Neuron (in vitro differentiated cells): ENCODE results near the gene DAD1.
"Not testable (repeated sequence)": the region's sequence is repeated elsewhere in the genome, so short reads cannot be mapped to it uniquely, and the experiment has no call there.

Source experiments
- H2AFZ ChIP-seq: one replicate; pipeline ENCODE4 v1.6.1; 2013; ENCODE audit warnings: low read depth, mild to moderate bottlenecking, inconsistent platforms, low read length, moderate library complexity
- H3K27me3 ChIP-seq: one replicate; pipeline ENCODE4 v1.6.1; 2013; ENCODE audit warnings: low read length; ENCODE audit not compliant: insufficient read depth
- H3K36me3 ChIP-seq: one replicate; pipeline ENCODE4 v1.6.1; 2013; ENCODE audit warnings: low read length; ENCODE audit not compliant: insufficient read depth
- H3K4me1 ChIP-seq: one replicate; pipeline ENCODE4 v1.6.1; 2013; ENCODE audit warnings: low read length; ENCODE audit not compliant: insufficient read depth
- H3K4me3 ChIP-seq: 2 replicates; pipeline ENCODE4 v1.5.1; 2013; ENCODE audit warnings: mild to moderate bottlenecking, low read length, moderate library complexity
- H3K9me3 ChIP-seq: one replicate; pipeline ENCODE4 v1.6.1; 2013; ENCODE audit warnings: low read length

Gene DAD1

DNA sequence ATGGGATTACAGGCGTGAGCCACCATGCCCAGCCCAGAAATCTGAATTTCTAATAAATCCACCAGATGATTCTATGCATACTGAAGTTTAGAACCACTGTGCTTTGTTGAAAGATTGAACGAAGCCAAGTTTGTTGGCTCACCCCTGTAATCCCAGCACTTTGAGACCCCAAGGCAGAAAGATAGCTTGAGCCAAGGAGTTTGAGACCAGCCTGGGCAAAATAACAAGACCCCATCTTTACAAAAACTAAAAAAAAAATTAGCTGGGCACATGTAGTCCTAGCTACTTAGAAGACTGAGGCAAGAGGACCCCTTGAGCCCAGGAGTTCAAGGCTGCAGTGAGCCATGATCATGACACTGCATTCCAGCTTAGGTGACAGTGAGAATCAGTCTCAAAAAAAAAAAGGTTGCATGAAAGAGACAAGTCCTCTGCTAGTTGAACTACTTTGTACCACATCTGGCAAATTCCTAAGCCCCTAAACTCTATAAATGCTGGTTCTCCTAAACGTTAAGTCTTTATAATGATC, 7.4 kb upstream of the DAD1 start:
- Histone ChIP-seq H3K4me1 (peaks cover 11% of the 10 kb centered on the region), H3K9me3 (no peaks in the 10 kb centered on the region), H3K36me3 (no peaks in the 10 kb centered on the region)

GRCh38 chr14:22594156-22594716, 5.2 kb upstream of the DAD1 start:
- H3K9me3 ChIP-seq = no peaks in the 10 kb centered on the region
- H2AFZ ChIP-seq = no peak overlapping the region
- H3K36me3 ChIP-seq = no peaks in the 10 kb centered on the region
- no peak overlapping the region for H3K4me3 ChIP-seq
- peaks cover 17% of the 10 kb centered on the region for H3K27me3 ChIP-seq
- peaks cover 12% of the 10 kb centered on the region for H3K4me1 ChIP-seq

More for the DNA sequence above, 7.4 kb upstream of the DAD1 start:
- H3K4me3 ChIP-seq = no peak overlapping the region
- H2AFZ ChIP-seq = no peak overlapping the region
- H3K27me3 ChIP-seq = peaks cover 17% of the 10 kb centered on the region

- H3K27me3 ChIP-seq = peaks cover 17% of the 10 kb centered on the region
- H3K36me3 ChIP-seq = no peaks in the 10 kb centered on the region
- H3K9me3 ChIP-seq = no peaks in the 10 kb centered on the region
- H3K4me3 ChIP-seq = no peak overlapping the region
- H3K4me1 ChIP-seq = peaks cover 11% of the 10 kb centered on the region
- H2AFZ ChIP-seq = no peak overlapping the region
Observed at GRCh38 chr14:22593601-22594000, 4.6 kb upstream of the DAD1 start.

- Histone ChIP-seq H3K36me3 (no peaks in the 10 kb centered on the region), H3K9me3 (no peaks in the 10 kb centered on the region), H3K4me1 (peaks cover 15% of the 10 kb centered on the region), H2AFZ (no peak overlapping the region), H3K4me3 (no peak overlapping the region), H3K27me3 (peaks cover 17% of the 10 kb centered on the region)
Observed at GRCh38 chr14:22593189-22593588, 4.2 kb upstream of the DAD1 start.

GRCh38 chr14:22588526-22589095, 413 bp downstream of the DAD1 start:
- peaks cover 6% of the 10 kb centered on the region for H3K36me3 ChIP-seq
- H3K4me1 ChIP-seq = peaks cover 17% of the 10 kb centered on the region
- H3K27me3 ChIP-seq = no peaks in the 10 kb centered on the region
- H3K9me3 ChIP-seq = peaks cover 2% of the 10 kb centered on the region
- H2AFZ ChIP-seq = peak overlapping the region; percentile 48
- peak overlapping the region; percentile 85 for H3K4me3 ChIP-seq

DNA sequence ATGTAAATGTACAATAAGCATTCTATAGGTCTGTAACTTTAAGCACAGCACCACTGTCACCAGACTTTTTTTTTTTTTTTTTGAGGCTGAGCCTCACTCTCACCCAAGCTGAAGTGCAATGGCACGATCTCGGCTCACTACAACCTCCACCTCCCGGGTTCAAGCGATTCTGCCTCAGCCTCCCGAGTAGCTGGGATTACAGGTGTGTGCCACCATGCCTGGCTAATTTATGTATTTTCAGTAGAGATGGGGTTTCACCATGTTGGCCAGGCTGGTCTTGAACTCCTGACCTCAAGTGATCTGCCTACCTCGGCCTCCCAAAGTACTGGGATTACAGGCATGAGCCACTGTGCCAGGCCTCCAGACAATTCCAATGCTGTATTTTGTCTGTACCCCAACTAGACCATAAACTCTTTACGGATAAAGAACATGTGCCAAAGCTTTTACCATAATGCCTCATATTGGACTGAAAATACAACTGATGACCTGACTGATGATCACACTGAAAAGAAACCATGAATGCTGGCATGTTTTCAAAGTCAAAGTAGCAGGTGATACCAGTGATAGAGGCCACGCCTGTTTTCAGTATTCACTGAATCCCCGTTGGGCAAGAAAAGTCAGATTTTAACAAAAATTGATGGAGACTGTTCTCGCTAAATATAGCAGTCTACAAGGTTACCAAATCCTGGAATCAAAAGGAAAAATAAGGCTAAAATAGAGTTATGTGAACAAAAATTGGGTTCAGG, 1.2 kb downstream of the DAD1 start:
- H3K27me3 ChIP-seq, H2AFZ ChIP-seq, H3K9me3 ChIP-seq: not testable (repeated sequence)
- H3K4me1 ChIP-seq = peaks cover 17% of the 10 kb centered on the region
- peak overlapping the region; percentile 85 for H3K4me3 ChIP-seq
- H3K36me3 ChIP-seq = peaks cover 14% of the 10 kb centered on the region

- no peak overlapping the region for H3K4me3 ChIP-seq
Observed at GRCh38 chr14:22587247-22587646, 1.8 kb downstream of the DAD1 start.

DNA sequence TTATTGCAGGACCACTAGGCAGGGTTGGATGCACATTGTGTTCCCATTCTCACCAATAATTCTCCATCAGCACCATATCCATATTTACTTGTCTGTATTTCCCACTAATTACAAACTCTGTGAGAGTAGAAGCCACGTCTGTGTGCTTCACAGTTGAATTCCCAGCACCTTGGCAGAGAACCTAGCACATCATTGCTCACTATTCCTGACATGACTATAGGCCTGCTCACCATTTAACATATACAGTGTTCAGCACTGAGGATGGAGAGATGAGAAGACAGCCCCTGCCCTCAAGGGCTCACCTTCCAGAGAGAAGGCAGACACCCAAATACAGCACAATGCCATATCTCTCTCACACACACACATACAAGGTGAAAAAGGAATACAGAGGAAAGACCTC, 5.0 kb downstream of the DAD1 start:
- H2AFZ ChIP-seq = no peak overlapping the region
- peaks cover 17% of the 10 kb centered on the region for H3K36me3 ChIP-seq
- no peak overlapping the region for H3K4me3 ChIP-seq

More at GRCh38 chr14:22587247-22587646, 1.8 kb downstream of the DAD1 start:
- Histone ChIP-seq H3K36me3 (peaks cover 14% of the 10 kb centered on the region), H2AFZ (no peak overlapping the region), H3K9me3 (peaks cover 2% of the 10 kb centered on the region), H3K27me3 (no peaks in the 10 kb centered on the region), H3K4me1 (peaks cover 17% of the 10 kb centered on the region)

GRCh38 chr14:22580625-22581024, 8.4 kb downstream of the DAD1 start:
- H3K9me3 ChIP-seq = peaks cover 2% of the 10 kb centered on the region

More for the DNA sequence above, 5.0 kb downstream of the DAD1 start:
- Histone ChIP-seq H3K4me1 (peaks cover 23% of the 10 kb centered on the region), H3K9me3 (peaks cover 2% of the 10 kb centered on the region), H3K27me3 (no peaks in the 10 kb centered on the region)

GRCh38 chr14:22579881-22580280, 9.1 kb downstream of the DAD1 start:
- Histone ChIP-seq H3K4me1 (peaks cover 11% of the 10 kb centered on the region), H3K27me3 (no peaks in the 10 kb centered on the region), H3K4me3 (no peak overlapping the region), H2AFZ (no peak overlapping the region), H3K9me3 (peaks cover 2% of the 10 kb centered on the region), H3K36me3 (peaks cover 15% of the 10 kb centered on the region)

More at GRCh38 chr14:22580625-22581024, 8.4 kb downstream of the DAD1 start:
- Histone ChIP-seq H3K4me1 (peaks cover 11% of the 10 kb centered on the region), H3K4me3 (no peak overlapping the region), H3K27me3 (no peaks in the 10 kb centered on the region), H2AFZ (no peak overlapping the region), H3K36me3 (peaks cover 14% of the 10 kb centered on the region)

GRCh38 chr14:22579236-22579635, 9.8 kb downstream of the DAD1 start:
- no peak overlapping the region for H2AFZ ChIP-seq
- H3K9me3 ChIP-seq = peaks cover 1% of the 10 kb centered on the region
- no peaks in the 10 kb centered on the region for H3K27me3 ChIP-seq
- H3K4me1 ChIP-seq = peaks cover 11% of the 10 kb centered on the region
- peaks cover 22% of the 10 kb centered on the region for H3K36me3 ChIP-seq
- H3K4me3 ChIP-seq = no peak overlapping the region

GRCh38 chr14:22577334-22577908, 11.6 kb downstream of the DAD1 start:
- Histone ChIP-seq H3K36me3 (peaks cover 30% of the 10 kb centered on the region), H3K9me3 (no peaks in the 10 kb centered on the region), H3K4me1 (peaks cover 11% of the 10 kb centered on the region), H3K27me3 (no peaks in the 10 kb centered on the region), H2AFZ (no peak overlapping the region), H3K4me3 (no peak overlapping the region)

- no peak overlapping the region for H2AFZ ChIP-seq
- H3K4me3 ChIP-seq = no peak overlapping the region
- peaks cover 4% of the 10 kb centered on the region for H3K4me1 ChIP-seq
- no peaks in the 10 kb centered on the region for H3K9me3 ChIP-seq
- H3K27me3 ChIP-seq = no peaks in the 10 kb centered on the region
- H3K36me3 ChIP-seq = peaks cover 37% of the 10 kb centered on the region
Observed at GRCh38 chr14:22573804-22574203, 15.2 kb downstream of the DAD1 start.
